Measurements from ENCODE around the gene TMEM59L. TPM values are rescaled to one million over a fixed set of nuclear protein-coding genes. Genes with fewer than 3 reads are reported as not detected.

Gene TMEM59L
- total and polyA plus RNA-seq, 2 of the 13 experiments (the other 11 are each of a cell fraction or from before 2014, with no cell fraction given), result 0.97 to 5.5 TPM

DNA sequence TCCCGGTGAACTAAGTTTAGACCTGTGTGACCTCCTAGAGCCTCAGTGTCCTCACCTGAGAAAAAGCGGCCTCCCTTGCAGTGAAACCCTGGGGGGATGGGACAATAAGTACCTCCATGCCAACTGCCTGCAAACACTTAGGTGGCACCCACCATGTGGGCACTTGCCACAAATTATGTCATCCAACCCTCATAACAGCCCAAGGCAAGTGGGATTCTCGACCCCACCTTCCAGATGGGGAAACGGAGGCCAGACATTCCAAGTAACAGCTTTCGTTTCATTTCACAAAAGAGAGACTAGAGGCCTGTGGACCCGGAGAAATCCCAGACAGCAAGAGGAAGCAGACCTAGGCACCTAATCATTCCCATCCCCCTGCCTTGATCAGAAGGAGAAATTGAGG, 17.2 kb upstream of the TMEM59L start (continued):
- TF ChIP-seq, protein P1, sequence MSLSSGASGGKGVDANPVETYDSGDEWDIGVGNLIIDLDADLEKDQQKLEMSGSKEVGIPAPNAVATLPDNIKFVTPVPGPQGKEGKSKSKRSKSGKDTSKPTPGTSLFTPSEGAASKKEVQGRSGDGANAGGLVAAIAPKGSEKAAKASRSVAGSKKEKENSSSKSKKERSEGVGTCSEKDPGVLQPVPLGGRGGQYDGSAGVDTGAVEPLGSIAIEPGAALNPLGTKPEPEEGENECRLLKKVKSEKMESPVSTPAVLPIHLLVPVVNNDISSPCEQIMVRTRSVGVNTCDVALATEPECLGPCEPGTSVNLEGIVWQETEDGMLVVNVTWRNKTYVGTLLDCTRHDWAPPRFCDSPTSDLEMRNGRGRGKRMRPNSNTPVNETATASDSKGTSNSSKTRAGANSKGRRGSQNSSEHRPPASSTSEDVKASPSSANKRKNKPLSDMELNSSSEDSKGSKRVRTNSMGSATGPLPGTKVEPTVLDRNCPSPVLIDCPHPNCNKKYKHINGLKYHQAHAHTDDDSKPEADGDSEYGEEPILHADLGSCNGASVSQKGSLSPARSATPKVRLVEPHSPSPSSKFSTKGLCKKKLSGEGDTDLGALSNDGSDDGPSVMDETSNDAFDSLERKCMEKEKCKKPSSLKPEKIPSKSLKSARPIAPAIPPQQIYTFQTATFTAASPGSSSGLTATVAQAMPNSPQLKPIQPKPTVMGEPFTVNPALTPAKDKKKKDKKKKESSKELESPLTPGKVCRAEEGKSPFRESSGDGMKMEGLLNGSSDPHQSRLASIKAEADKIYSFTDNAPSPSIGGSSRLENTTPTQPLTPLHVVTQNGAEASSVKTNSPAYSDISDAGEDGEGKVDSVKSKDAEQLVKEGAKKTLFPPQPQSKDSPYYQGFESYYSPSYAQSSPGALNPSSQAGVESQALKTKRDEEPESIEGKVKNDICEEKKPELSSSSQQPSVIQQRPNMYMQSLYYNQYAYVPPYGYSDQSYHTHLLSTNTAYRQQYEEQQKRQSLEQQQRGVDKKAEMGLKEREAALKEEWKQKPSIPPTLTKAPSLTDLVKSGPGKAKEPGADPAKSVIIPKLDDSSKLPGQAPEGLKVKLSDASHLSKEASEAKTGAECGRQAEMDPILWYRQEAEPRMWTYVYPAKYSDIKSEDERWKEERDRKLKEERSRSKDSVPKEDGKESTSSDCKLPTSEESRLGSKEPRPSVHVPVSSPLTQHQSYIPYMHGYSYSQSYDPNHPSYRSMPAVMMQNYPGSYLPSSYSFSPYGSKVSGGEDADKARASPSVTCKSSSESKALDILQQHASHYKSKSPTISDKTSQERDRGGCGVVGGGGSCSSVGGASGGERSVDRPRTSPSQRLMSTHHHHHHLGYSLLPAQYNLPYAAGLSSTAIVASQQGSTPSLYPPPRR (CRISPR knock-in tag; IDR thresholded peaks at IDR 0.05; ENCODE audit: borderline replicate concordance), result no peak
- TF ChIP-seq MXD1 (CRISPR knock-in tag; IDR thresholded peaks at IDR 0.05), result no peak
- TF ChIP-seq, protein P2, sequence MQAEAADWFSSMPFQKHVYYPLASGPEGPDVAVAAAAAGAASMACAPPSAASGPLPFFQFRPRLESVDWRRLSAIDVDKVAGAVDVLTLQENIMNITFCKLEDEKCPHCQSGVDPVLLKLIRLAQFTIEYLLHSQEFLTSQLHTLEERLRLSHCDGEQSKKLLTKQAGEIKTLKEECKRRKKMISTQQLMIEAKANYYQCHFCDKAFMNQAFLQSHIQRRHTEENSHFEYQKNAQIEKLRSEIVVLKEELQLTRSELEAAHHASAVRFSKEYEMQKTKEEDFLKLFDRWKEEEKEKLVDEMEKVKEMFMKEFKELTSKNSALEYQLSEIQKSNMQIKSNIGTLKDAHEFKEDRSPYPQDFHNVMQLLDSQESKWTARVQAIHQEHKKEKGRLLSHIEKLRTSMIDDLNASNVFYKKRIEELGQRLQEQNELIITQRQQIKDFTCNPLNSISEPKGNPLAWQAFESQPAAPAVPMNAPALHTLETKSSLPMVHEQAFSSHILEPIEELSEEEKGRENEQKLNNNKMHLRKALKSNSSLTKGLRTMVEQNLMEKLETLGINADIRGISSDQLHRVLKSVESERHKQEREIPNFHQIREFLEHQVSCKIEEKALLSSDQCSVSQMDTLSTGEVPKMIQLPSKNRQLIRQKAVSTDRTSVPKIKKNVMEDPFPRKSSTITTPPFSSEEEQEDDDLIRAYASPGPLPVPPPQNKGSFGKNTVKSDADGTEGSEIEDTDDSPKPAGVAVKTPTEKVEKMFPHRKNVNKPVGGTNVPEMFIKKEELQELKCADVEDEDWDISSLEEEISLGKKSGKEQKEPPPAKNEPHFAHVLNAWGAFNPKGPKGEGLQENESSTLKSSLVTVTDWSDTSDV (CRISPR knock-in tag; IDR thresholded peaks at IDR 0.05), result no peak
- TF ChIP-seq ZNF597 (CRISPR knock-in tag; IDR thresholded peaks at IDR 0.05), result no peak
- TF ChIP-seq SP2 (CRISPR knock-in tag; IDR thresholded peaks at IDR 0.05), result no peak
- no peak for TF ChIP-seq ZNF605 (CRISPR knock-in tag; IDR thresholded peaks at IDR 0.05)
- TF ChIP-seq HOMEZ (CRISPR knock-in tag; IDR thresholded peaks at IDR 0.05; ENCODE audit: low read depth), result no peak
- TF ChIP-seq ZNF503 (CRISPR knock-in tag; IDR thresholded peaks at IDR 0.05), result no peak
- TF ChIP-seq ZNF274 (CRISPR knock-in tag; IDR thresholded peaks at IDR 0.05), result no peak
- no peak for TF ChIP-seq NFYC (CRISPR knock-in tag; IDR thresholded peaks at IDR 0.05)
- TF ChIP-seq, protein P3, sequence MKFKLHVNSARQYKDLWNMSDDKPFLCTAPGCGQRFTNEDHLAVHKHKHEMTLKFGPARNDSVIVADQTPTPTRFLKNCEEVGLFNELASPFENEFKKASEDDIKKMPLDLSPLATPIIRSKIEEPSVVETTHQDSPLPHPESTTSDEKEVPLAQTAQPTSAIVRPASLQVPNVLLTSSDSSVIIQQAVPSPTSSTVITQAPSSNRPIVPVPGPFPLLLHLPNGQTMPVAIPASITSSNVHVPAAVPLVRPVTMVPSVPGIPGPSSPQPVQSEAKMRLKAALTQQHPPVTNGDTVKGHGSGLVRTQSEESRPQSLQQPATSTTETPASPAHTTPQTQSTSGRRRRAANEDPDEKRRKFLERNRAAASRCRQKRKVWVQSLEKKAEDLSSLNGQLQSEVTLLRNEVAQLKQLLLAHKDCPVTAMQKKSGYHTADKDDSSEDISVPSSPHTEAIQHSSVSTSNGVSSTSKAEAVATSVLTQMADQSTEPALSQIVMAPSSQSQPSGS (CRISPR knock-in tag; IDR thresholded peaks at IDR 0.05), result no peak
- TF ChIP-seq SMAD9 (CRISPR knock-in tag; IDR thresholded peaks at IDR 0.05), result no peak
